BJ (cell line): ENCODE measurements around the gene HECTD2. TPM values are rescaled to one million over a fixed set of nuclear protein-coding genes. Genes with fewer than 3 reads are reported as not detected.

Experiments used
- CTCF ChIA-PET: fragments of 350-600 bp; formaldehyde crosslinking; extraction: SDS; loops from one replicate; lab custom pipeline; 2021; ENCODE audit warnings: antibody characterized with exemption, inconsistent platforms; lab: Yijun Ruan, JAX
- POLR2A ChIA-PET: fragments of 300-600 bp; sonication (Branson Sonifier 250); formaldehyde crosslinking; extraction: SDS; loops from one replicate; lab custom pipeline; 2021; ENCODE audit warnings: antibody characterized with exemption; lab: Charles Lee
- DNase-seq: peaks from one replicate; pipeline ENCODE4 v3.0.0-alpha.2; 2011; ENCODE audit warnings: low read depth
- H3K27me3 ChIP-seq: 2 replicates; pipeline ENCODE4 v1.6.0; 2011; ENCODE audit warnings: low read length; ENCODE audit not compliant: control insufficient read depth, insufficient read depth
- H3K36me3 ChIP-seq: 2 replicates; pipeline ENCODE4 v1.5.1; 2011; ENCODE audit warnings: low read length; ENCODE audit not compliant: control insufficient read depth, insufficient read depth
- H3K4me3 ChIP-seq: 2 replicates; pipeline ENCODE4 v1.5.1; 2011; ENCODE audit warnings: low read depth, mild to moderate bottlenecking, control low read depth, low read length
- polyA plus RNA-seq: library from polyadenylated mRNA; depleted of rRNA; stranded (reverse); fragments of >200 nt; gene quantifications from 2 replicates; pipeline ENCODE4 v1.2.3, GENCODE V29; 2011
- TF ChIP-seq, protein P1 (sequence below): IDR thresholded peaks from 2 replicates; pipeline ENCODE4 v1.5.1; 2011; ENCODE audit warnings: low read depth, mild to moderate bottlenecking, control low read depth, inconsistent platforms, low read length, moderate library complexity; ENCODE audit not compliant: insufficient read depth

HECTD2 gene
- polyA plus RNA-seq, 1 experiment, result 3.6 TPM

DNA sequence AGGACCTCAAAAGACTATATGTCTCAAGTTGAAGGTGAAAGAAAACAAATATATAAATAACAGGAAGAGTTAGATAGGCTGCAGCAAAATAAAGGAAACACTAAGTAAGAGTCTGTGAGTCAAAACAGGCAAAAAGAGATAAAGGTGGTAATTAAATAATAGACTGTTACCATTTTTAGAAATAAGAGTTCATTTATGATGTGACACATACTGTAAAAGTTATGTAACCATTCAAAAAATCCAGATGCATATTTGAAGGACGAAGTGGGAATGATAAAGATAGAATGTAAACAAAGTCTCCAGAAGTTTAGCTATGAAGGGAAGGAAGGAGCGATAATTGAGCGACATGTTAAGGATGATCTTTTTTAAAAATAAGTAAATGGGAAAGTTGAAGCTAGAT is 50.5 kb downstream of the HECTD2 start:
- no peak for DNase-seq
- CTCF ChIA-PET, result no interaction called here
- POLR2A ChIA-PET, result no interaction called here
- Histone ChIP-seq H3K36me3 (no peaks in the 10 kb centered on the region), H3K27me3 (no peaks in the 10 kb centered on the region), H3K4me3 (no peak overlapping the region)
- TF ChIP-seq, protein P1, sequence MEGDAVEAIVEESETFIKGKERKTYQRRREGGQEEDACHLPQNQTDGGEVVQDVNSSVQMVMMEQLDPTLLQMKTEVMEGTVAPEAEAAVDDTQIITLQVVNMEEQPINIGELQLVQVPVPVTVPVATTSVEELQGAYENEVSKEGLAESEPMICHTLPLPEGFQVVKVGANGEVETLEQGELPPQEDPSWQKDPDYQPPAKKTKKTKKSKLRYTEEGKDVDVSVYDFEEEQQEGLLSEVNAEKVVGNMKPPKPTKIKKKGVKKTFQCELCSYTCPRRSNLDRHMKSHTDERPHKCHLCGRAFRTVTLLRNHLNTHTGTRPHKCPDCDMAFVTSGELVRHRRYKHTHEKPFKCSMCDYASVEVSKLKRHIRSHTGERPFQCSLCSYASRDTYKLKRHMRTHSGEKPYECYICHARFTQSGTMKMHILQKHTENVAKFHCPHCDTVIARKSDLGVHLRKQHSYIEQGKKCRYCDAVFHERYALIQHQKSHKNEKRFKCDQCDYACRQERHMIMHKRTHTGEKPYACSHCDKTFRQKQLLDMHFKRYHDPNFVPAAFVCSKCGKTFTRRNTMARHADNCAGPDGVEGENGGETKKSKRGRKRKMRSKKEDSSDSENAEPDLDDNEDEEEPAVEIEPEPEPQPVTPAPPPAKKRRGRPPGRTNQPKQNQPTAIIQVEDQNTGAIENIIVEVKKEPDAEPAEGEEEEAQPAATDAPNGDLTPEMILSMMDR, result no peak

DNA sequence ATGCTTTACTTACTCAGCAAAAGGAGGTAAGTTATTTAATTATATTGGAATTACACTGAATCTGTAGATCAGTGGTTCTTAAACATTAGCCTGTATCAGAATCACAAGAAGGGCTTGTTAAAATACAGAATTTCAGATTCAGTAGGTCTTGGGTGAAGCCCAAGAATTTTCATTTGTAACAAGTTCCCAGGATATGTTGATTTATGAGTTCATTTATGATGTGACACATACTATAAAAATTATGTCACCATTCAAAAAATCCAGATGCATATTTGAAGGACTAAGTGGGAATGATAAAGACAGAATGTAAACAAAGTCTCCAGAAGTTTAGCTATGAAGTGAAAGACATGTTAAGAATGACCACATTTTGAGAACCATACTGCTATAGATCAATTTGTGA is 52.3 kb downstream of the HECTD2 start:
- TF ChIP-seq, protein P1, result no peak
- Histone ChIP-seq H3K4me3 (no peak overlapping the region), H3K27me3 (no peaks in the 10 kb centered on the region), H3K36me3 (peaks cover 3% of the 10 kb centered on the region; the same call in 1 of the 2 replicates)
- ChIA-PET CTCF (no interaction called here), POLR2A (no interaction called here)
- peak; percentile 4 for DNase-seq

DNA sequence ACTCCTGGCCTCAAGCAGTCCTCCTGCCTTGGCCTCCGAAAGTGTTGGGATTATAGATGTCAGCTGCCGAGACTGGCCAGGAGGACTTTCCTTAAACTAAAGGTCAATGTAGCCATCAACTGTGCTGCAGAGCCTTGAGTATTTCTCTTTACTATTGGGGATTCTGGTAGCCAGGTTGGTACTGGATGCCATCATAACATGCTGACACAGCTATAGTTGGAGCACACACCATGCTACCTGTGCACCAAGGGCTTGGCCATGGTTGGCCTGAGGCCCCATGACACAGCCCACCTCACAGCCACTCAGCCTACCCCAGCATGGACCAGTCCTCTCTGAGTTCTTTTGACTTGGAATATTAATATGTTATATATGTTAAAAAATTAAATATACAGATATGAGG is 54.4 kb downstream of the HECTD2 start:
- Histone ChIP-seq H3K4me3 (no peak overlapping the region), H3K36me3 (peaks cover 3% of the 10 kb centered on the region; the same call in 1 of the 2 replicates), H3K27me3 (no peaks in the 10 kb centered on the region)
- ChIA-PET CTCF (no interaction called here), POLR2A (no interaction called here)
- no peak for DNase-seq
- TF ChIP-seq, protein P1, result no peak

DNA sequence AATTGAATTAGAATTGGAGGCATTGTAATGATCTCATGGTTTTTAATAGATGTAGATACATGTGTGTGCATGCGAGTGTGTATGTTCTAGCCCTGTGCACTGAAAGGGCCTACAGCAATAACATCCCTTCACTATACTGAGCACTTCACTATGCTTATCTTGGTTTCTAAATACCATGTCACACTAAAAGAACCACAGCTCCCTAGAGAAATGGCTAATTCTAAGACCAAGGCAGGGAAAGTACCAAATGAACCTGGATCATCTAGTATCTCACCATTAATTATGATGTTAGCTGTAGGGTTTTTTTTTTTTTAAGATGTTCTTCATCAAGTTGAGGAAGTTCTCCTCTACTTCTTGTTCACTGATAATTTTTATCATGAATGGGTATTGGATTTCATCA is 55.1 kb downstream of the HECTD2 start:
- Histone ChIP-seq H3K36me3 (peaks cover 3% of the 10 kb centered on the region; the same call in 1 of the 2 replicates), H3K4me3 (no peak overlapping the region), H3K27me3 (no peaks in the 10 kb centered on the region)
- POLR2A ChIA-PET, result no interaction called here
- CTCF ChIA-PET, result interaction anchor here (0.6 kb wide), 1 partner anchor 495 kb away, joined by 3 read pairs; no protein-coding TSS in a partner anchor
- no peak for DNase-seq
- TF ChIP-seq, protein P1, result no peak

DNA sequence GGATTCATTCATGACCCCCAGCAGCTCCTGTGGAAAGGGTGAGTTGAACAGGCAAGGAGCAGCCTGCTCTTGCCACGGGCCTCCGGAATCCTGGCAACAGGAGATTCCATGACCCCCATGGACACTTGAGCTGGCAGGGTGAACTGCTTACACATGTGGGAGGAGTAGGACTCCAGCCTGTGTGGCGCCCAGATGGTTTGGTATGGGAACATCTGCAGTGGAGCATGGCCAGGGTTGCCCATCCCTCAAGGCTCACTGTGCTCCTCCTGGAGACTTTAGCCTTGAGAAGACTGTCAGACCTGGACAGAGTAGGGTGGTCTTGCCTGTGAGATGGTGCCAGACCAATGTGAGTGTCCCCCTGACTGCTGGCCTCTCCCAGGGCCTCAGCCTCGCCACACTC is 57.0 kb downstream of the HECTD2 start:
- Histone ChIP-seq H3K27me3 (no peaks in the 10 kb centered on the region), H3K4me3 (no peak overlapping the region), H3K36me3 (peaks cover 3% of the 10 kb centered on the region; the same call in 1 of the 2 replicates)
- ChIA-PET CTCF (no interaction called here), POLR2A (no interaction called here)
- TF ChIP-seq, protein P1, result no peak
- DNase-seq, result no peak
